ENCODE data around the gene PNMA6E. TPM values are rescaled to one million over a fixed set of nuclear protein-coding genes. Genes with fewer than 3 reads are reported as not detected.

The PNMA6E gene
- total and polyA plus RNA-seq, 9 of the 15 experiments (the other 6 are each of a cell fraction or from before 2014, with no cell fraction given), result 0.03 TPM; not detected in 8

- TF ChIP-seq ID3 (CRISPR knock-in tag; IDR thresholded peaks at IDR 0.05), result no peak
- no peak for TF ChIP-seq ID3 (tag; IDR thresholded peaks at IDR 0.05)
- no peak for TF ChIP-seq ZFP91 (CRISPR knock-in tag; IDR thresholded peaks at IDR 0.05)
- TF ChIP-seq E2F3 (CRISPR knock-in tag; IDR thresholded peaks at IDR 0.05), result no peak
- TF ChIP-seq CEBPG (CRISPR knock-in tag; IDR thresholded peaks at IDR 0.05), result no peak
- peak; percentile 73 to 75 for TF ChIP-seq CEBPG (tag; conservative IDR thresholded peaks at IDR 0.05 in 1 of 2, IDR thresholded peaks at IDR 0.05 in 1 of 2)
- TF ChIP-seq EP400 (IDR thresholded peaks at IDR 0.05), result peak; percentile 25; the same call in 1 of the 2 replicates
- TF ChIP-seq MEIS2 (IDR thresholded peaks at IDR 0.05; ENCODE audit: partially characterized antibody), result peak; percentile 99
- no peak for TF ChIP-seq ZNF280B (CRISPR knock-in tag; IDR thresholded peaks at IDR 0.05)
- TF ChIP-seq RFX5 (IDR thresholded peaks at IDR 0.05; ENCODE audit: low read depth, low read length), result no peak
- TF ChIP-seq KDM1A (IDR thresholded peaks at IDR 0.05), result no peak
- no peak for TF ChIP-seq STAT5A (IDR thresholded peaks at IDR 0.05; ENCODE audit: borderline replicate concordance, low read length)
- TF ChIP-seq NR0B1 (IDR thresholded peaks at IDR 0.05; ENCODE audit: partially characterized antibody), result no peak
- 0 out of 2 replicates have a peak, but pooled peaks have one; percentile 55 for TF ChIP-seq JUND (IDR thresholded peaks at IDR 0.05; ENCODE audit: borderline replicate concordance, low read depth, low read length)
- peak; percentile 54; the same call in 1 of the 3 replicates for TF ChIP-seq JUND (tag; IDR thresholded peaks at IDR 0.05; ENCODE audit: borderline replicate concordance, low read depth, low read length)
- TF ChIP-seq MYC (IDR thresholded peaks at IDR 0.05; ENCODE audit: low read depth, low read length), result peak; percentile 41; the same call in 1 of the 2 replicates
- 0 out of 2 replicates have a peak, but pooled peaks have one; percentile 47 for TF ChIP-seq MYC (CRISPR knock-in tag; IDR thresholded peaks at IDR 0.05; ENCODE audit: borderline replicate concordance, low read depth)
- no peak for TF ChIP-seq HDAC1 (IDR thresholded peaks at IDR 0.05)
- TF ChIP-seq PYGO2 (tag; IDR thresholded peaks at IDR 0.05), result 0 out of 2 replicates have a peak, but pooled peaks have one; percentile 4
- no peak for TF ChIP-seq COPS2 (conservative IDR thresholded peaks at IDR 0.05)
- TF ChIP-seq HES1 (IDR thresholded peaks at IDR 0.05; ENCODE audit: low read depth), result no peak
- TF ChIP-seq KLF6 (CRISPR knock-in tag; IDR thresholded peaks at IDR 0.05; ENCODE audit: borderline replicate concordance), result peak; percentile 39; the same call in 1 of the 2 replicates
These were observed 21.1 kb downstream of the PNMA6E start (continued) for GRCh38 chrX:153379971-153380581.

Measured in K562 (cell line).